ENCODE results near the gene IRX2. TPM values are rescaled to one million over a fixed set of nuclear protein-coding genes. Genes with fewer than 3 reads are reported as not detected.
A peak's percentile ranks its signal among the peaks of the same experiment; 100 is the strongest.

The IRX2 gene
- total RNA-seq, 2 donors from 2014 or later: not detected

- Mint-ChIP-seq H3K4me1 (ENCODE audit: low read depth in 2 of 2) (no peaks in the 10 kb centered on the region), H3K27ac (no peak overlapping the region), H3K4me3 (no peak overlapping the region), H3K9me3 (no peaks in the 10 kb centered on the region), H3K27me3 (peaks cover 17 to 34% of the 10 kb centered on the region in 2 donors), H3K36me3 (no peaks in the 10 kb centered on the region)
- DNase-seq (ENCODE audit: low spot score) (no peak), ATAC-seq (peak in 1 of 2 donors; percentile 41)
Observed at GRCh38 chr5:2762744-2763532, 11.5 kb upstream of the IRX2 start.

- no peak overlapping the region for H3K27ac Mint-ChIP-seq
Observed at GRCh38 chr5:2761921-2762488, 10.5 kb upstream of the IRX2 start.

GRCh38 chr5:2759696-2760461 is 8.4 kb upstream of the IRX2 start:
- DNase-seq (ENCODE audit: low spot score): no peak
- H3K9me3 Mint-ChIP-seq: no peaks in the 10 kb centered on the region
- no peak for ATAC-seq
- no peaks in the 10 kb centered on the region for H3K36me3 Mint-ChIP-seq
- no peak overlapping the region for H3K27ac Mint-ChIP-seq
- peaks cover 24 to 40% of the 10 kb centered on the region in 2 donors for H3K27me3 Mint-ChIP-seq
- peaks cover 0 to 3% of the 10 kb centered on the region in 2 donors for H3K4me1 Mint-ChIP-seq (ENCODE audit: low read depth in 2 of 2)
- H3K4me3 Mint-ChIP-seq: no peak overlapping the region

More at GRCh38 chr5:2761921-2762488, 10.5 kb upstream of the IRX2 start:
- Mint-ChIP-seq H3K4me1 (ENCODE audit: low read depth in 2 of 2) (no peaks in the 10 kb centered on the region), H3K36me3 (no peaks in the 10 kb centered on the region), H3K27me3 (peaks cover 22 to 30% of the 10 kb centered on the region in 2 donors), H3K4me3 (no peak overlapping the region), H3K9me3 (no peaks in the 10 kb centered on the region)
- ATAC-seq (no peak), DNase-seq (ENCODE audit: low spot score) (no peak)

DNA sequence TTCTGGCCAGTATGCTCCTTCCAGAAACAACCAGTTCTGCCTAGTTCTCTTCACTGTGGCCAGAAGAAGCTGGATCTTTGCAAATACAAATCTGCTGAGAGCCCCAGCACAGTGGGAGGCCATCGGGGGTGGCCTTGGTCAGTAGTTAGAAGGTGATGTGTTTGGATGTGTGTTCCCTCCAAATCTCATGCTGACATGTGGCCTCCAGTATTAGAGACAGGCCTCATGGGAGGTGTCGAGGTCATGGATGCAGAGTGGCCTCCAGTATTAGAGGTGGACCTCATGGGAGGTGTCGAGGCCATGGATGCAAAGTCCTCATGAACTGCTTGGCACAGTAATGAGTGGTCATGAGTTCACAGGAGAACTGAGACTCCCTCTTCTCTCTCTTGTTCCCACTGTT is 7.6 kb upstream of the IRX2 start:
- ATAC-seq: no peak
- Mint-ChIP-seq H3K27me3 (peaks cover 24 to 44% of the 10 kb centered on the region in 2 donors), H3K4me1 (ENCODE audit: low read depth in 2 of 2) (peaks cover 0 to 3% of the 10 kb centered on the region in 2 donors), H3K27ac (no peak overlapping the region), H3K9me3 (no peaks in the 10 kb centered on the region), H3K36me3 (no peaks in the 10 kb centered on the region), H3K4me3 (no peak overlapping the region)
- no peak for DNase-seq (ENCODE audit: low spot score)

- peaks cover 0 to 3% of the 10 kb centered on the region in 2 donors for H3K4me1 Mint-ChIP-seq (ENCODE audit: low read depth in 2 of 2)
- no peaks in the 10 kb centered on the region for H3K9me3 Mint-ChIP-seq
- DNase-seq (ENCODE audit: low spot score): no peak
- H3K36me3 Mint-ChIP-seq: no peaks in the 10 kb centered on the region
- ATAC-seq: no peak
- no peak overlapping the region for H3K4me3 Mint-ChIP-seq
- H3K27me3 Mint-ChIP-seq: peaks cover 22 to 49% of the 10 kb centered on the region in 2 donors
- H3K27ac Mint-ChIP-seq: no peak overlapping the region
Observed at GRCh38 chr5:2758632-2759031, 7.2 kb upstream of the IRX2 start.

GRCh38 chr5:2757563-2758351 is 6.3 kb upstream of the IRX2 start:
- no peak overlapping the region for H3K27ac Mint-ChIP-seq
- H3K9me3 Mint-ChIP-seq: no peaks in the 10 kb centered on the region
- no peaks in the 10 kb centered on the region for H3K36me3 Mint-ChIP-seq
- peaks cover 27 to 54% of the 10 kb centered on the region in 2 donors for H3K27me3 Mint-ChIP-seq
- H3K4me1 Mint-ChIP-seq (ENCODE audit: low read depth in 2 of 2): peaks cover 0 to 3% of the 10 kb centered on the region in 2 donors
- ATAC-seq (no peak), DNase-seq (ENCODE audit: low spot score) (no peak)
- H3K4me3 Mint-ChIP-seq: no peak overlapping the region

- H3K27me3 Mint-ChIP-seq: peaks cover 29 to 47% of the 10 kb centered on the region in 2 donors
- peaks cover 0 to 3% of the 10 kb centered on the region in 2 donors for H3K4me1 Mint-ChIP-seq (ENCODE audit: low read depth in 2 of 2)
- no peak overlapping the region for H3K4me3 Mint-ChIP-seq
- H3K27ac Mint-ChIP-seq: no peak overlapping the region
- peak in 1 of 2 donors; percentile 6 for ATAC-seq
- DNase-seq (ENCODE audit: low spot score): no peak
- no peaks in the 10 kb centered on the region for H3K36me3 Mint-ChIP-seq
- no peaks in the 10 kb centered on the region for H3K9me3 Mint-ChIP-seq
Observed at GRCh38 chr5:2756211-2757152, 5.0 kb upstream of the IRX2 start.

DNA sequence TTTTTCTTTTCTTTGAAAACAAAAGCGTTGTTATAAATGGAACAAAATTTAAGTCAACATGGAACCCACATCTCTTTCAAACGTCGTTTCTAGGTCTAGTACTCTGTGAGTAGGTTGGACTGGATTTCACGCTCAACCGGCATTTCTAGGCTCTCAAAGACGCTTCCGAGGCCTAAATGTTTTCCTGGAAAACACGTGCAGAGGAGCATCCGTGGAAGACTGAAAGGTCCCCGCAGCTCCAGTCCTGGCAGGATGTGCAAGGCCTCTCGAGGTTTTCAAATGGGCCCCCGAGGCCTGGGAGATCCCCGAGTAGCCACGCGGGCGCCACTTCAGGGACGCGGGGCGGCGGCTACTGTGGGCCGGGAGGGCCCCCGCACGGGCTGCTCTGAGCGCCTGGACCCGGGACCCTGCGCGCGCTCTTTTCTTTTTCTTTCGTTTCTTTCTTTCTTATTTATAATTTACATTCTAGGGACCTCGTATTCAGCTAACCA is 4.2 kb upstream of the IRX2 start:
- DNase-seq (ENCODE audit: low spot score): no peak
- no peak overlapping the region for H3K27ac Mint-ChIP-seq
- ATAC-seq: no peak
- H3K9me3 Mint-ChIP-seq: no peaks in the 10 kb centered on the region
- no peak overlapping the region for H3K4me3 Mint-ChIP-seq
- H3K4me1 Mint-ChIP-seq (ENCODE audit: low read depth in 2 of 2): peaks cover 0 to 3% of the 10 kb centered on the region in 2 donors
- H3K36me3 Mint-ChIP-seq: no peaks in the 10 kb centered on the region
- peaks cover 29 to 42% of the 10 kb centered on the region in 2 donors for H3K27me3 Mint-ChIP-seq

DNA sequence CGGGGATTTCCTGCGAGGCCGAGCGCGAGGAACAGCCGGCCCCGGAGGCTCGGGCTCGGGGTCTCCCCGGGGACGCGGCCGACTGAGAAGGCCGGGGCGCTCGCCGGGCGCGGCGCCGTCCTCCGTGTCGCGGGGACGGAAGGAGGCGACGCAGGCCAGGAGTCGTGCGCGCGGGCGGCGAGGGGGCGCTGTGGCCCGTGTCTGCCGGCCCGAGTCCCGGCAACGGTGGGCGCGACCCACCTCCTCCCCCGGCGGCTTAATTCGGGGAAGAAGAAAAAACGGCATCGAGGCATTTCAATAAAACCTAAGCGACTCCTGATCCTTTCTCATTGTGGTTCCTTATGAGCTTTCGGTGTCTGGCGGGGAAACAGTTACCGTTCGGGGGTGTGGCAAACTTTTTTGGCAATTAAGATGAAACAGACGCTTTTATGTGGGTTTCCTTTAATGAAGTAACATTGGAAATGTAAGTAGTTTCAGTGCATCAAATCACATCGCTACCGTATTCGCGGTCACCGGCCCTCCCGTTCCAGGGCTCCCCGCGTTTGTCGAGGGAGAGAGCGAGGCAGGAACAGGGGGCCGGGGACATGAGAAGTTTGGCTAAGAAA is 3.7 kb upstream of the IRX2 start:
- Mint-ChIP-seq H3K27ac (no peak overlapping the region), H3K36me3 (no peaks in the 10 kb centered on the region), H3K4me1 (ENCODE audit: low read depth in 2 of 2) (peaks cover 0 to 3% of the 10 kb centered on the region in 2 donors), H3K9me3 (no peaks in the 10 kb centered on the region), H3K4me3 (no peak overlapping the region), H3K27me3 (peaks cover 29 to 42% of the 10 kb centered on the region in 2 donors)
- ATAC-seq (no peak), DNase-seq (ENCODE audit: low spot score) (no peak)

DNA sequence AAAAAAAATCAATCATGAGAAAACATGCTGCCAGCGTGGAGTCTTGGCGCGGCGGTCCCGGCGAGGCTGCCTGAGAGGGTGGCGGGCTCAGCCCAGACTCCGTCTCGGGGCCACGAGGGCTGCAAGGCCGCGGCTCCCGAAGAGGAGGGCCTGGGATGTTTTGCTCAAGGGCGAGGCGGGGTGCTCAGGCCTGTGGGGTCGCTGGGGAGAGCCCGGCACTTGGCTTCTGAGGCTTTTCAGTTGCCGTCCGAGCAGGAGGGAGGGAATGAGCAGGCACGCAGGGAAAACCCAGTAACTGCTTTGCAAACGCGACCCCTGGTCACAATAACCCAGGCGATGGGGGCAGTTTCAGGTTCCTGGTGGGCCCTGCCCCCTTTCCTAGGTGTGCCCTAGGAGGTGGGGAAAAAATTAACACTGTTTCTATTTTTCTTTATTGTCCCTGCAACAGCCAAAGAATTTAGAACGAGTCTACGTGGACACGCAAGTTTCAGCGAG is 3.2 kb upstream of the IRX2 start:
- ATAC-seq: no peak
- DNase-seq (ENCODE audit: low spot score): no peak
- H3K9me3 Mint-ChIP-seq: no peaks in the 10 kb centered on the region
- peaks cover 0 to 3% of the 10 kb centered on the region in 2 donors for H3K4me1 Mint-ChIP-seq (ENCODE audit: low read depth in 2 of 2)
- peaks cover under 1% of the 10 kb centered on the region for H3K36me3 Mint-ChIP-seq
- no peak overlapping the region for H3K27ac Mint-ChIP-seq
- peaks cover 30 to 48% of the 10 kb centered on the region in 2 donors for H3K27me3 Mint-ChIP-seq
- H3K4me3 Mint-ChIP-seq: no peak overlapping the region

DNA sequence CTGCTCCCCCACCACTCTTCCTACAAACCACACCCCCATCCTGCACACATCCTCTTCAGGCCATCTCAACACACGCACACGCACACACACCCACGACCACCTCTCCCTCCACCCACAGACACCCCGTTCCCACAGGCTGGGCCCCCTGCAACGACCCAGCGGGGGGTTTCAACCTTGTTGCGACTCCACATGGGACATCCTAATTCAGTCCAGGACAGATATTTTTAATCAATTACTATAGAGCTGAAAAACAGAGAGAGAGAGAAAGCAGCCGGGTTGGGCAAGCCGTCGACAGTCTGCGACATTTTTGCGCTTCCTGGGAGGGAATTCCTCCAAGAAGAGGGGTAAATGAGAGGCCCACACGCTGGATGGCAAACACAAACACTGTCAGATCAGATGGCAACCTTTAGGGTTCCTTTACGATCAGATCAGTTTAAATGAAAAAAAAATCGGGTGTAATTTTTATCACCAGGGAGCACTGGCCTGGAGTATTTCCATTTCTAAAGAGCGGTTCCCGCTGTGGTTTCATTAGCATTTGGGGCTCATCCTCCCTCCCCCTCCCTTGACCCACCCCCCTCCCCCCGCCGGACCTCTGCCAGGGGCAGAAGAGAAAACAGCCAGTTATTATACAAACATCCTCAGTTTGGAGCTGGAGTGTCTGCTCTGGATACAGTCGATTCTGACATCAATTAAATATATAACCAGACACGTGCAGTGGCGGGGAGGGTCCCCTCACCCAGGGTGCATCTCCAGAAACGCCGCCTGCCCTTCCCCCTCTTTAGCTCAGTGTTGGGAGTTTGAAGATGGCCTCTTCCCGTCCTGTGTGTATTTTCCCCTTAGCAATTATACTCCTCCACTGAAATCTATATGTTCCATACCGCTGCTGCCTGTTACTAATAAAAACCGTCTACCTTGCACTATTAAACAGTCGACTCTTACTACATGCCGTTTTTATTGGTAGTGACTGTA is 2.3 kb upstream of the IRX2 start:
- ATAC-seq (no peak), DNase-seq (ENCODE audit: low spot score) (no peak)
- H3K36me3 Mint-ChIP-seq: peaks cover 5% of the 10 kb centered on the region
- no peak overlapping the region for H3K27ac Mint-ChIP-seq
- H3K4me3 Mint-ChIP-seq: no peak overlapping the region
- H3K27me3 Mint-ChIP-seq: peaks cover 32 to 53% of the 10 kb centered on the region in 2 donors
- H3K4me1 Mint-ChIP-seq (ENCODE audit: low read depth in 2 of 2): peaks cover 0 to 5% of the 10 kb centered on the region in 2 donors
- no peaks in the 10 kb centered on the region for H3K9me3 Mint-ChIP-seq

Measured in natural killer cell treated with Interleukin-12 subunit alpha and Interleukin-12 subunit beta and Interleukin-15 and Interleukin-18, amount 100 ng/mL, for 72 hours (primary cell).